Gastrocnemius medialis (tissue), 4 donors: ENCODE data around the gene KIF5B. TPM values are rescaled to one million over a fixed set of nuclear protein-coding genes. Genes with fewer than 3 reads are reported as not detected.
"Not testable (repeated sequence)": the region's sequence is repeated elsewhere in the genome, so short reads cannot be mapped to it uniquely, and the experiment has no call there.

Source experiments
- ATAC-seq, 2 donors: fragments of 150-250 bp; one replicate each; pipeline ENCODE4 v1.9.1; 2016
- DNase-seq, 2 donors: peaks; one replicate each; pipeline ENCODE4 v3.0.0-alpha.2; 2019
- H3K27ac ChIP-seq, 4 donors: fragments of 200-600 bp; sonication (generic); 1 replicate in 1 of 4; 2 replicates in 3 of 4; pipeline ENCODE4 v1.5.1; 2016 to 2018; ENCODE audit warnings: mild to moderate bottlenecking in 2 of 4, moderate library complexity in 1 of 4
- H3K27me3 ChIP-seq, 3 donors: fragments of 200-600 bp; sonication (generic) in 2 of 3; 1 replicate in 1 of 3; 2 replicates in 2 of 3; pipeline versions ENCODE4 v1.5.1 to v1.6.0; 2016 to 2019; ENCODE audit warnings: mild to moderate bottlenecking in 1 of 3, moderate library complexity in 1 of 3
- H3K36me3 ChIP-seq, 2 donors: fragments of 200-600 bp; sonication (generic) in 1 of 2; one replicate each; pipeline ENCODE4 v1.5.1; 2017 to 2018
- H3K4me1 ChIP-seq, 2 donors: fragments of 200-600 bp; sonication (generic) in 1 of 2; one replicate each; pipeline ENCODE4 v1.5.1; 2016 to 2017; ENCODE audit warnings: mild to moderate bottlenecking in 2 of 2
- H3K4me3 ChIP-seq, 4 donors: fragments of 200-600 bp; sonication (generic) in 3 of 4; 1 replicate in 1 of 4; 2 replicates in 3 of 4; pipeline ENCODE4 v1.5.1; 2016 to 2019; ENCODE audit warnings: mild to moderate bottlenecking in 2 of 4
- H3K9me3 ChIP-seq, 3 donors: fragments of 200-600 bp; sonication (generic) in 2 of 3; 1 replicate in 1 of 3; 2 replicates in 2 of 3; pipeline ENCODE4 v1.5.1; 2016 to 2019
- POLR2A ChIP-seq, 2 donors: fragments of 450-650 bp; IDR thresholded peaks; one replicate each; pipeline ENCODE4 v1.6.1; 2017; ENCODE audit warnings: antibody characterized with exemption in 2 of 2, mild to moderate bottlenecking in 2 of 2, moderate library complexity in 2 of 2
- in situ Hi-C, 4 donors: fragments of 200-750 bp; cut with MboI; loops; one replicate each; pipeline versions ENCODE4 v1.15.0 to v1.8.0; 2017; ENCODE audit warnings: low sequenced_read_pairs in 4 of 4
- intact Hi-C: fragments of 100-400 bp; cut with DNase I; formaldehyde crosslinking; loops from one replicate; pipeline ENCODE4 v1.15.1; 2023; ENCODE audit warnings: low total_unique reads
- total RNA-seq, 4 donors: library from RNA; depleted of rRNA; stranded (reverse); fragments of >200 nt; gene quantifications; one replicate each; pipeline versions ENCODE4 v1.1.0 to v1.2.3, GENCODE V29; 2016
- TF ChIP-seq, protein P1 (sequence below), 5 experiments: fragments of 450-650 bp in 3 of 5; fragments of 200-600 bp in 2 of 5; sonication (generic) in 2 of 5; IDR thresholded peaks in 4 of 5; conservative IDR thresholded peaks in 1 of 5; 1 replicate in 4 of 5; 2 replicates in 1 of 5; pipeline ENCODE4 v1.5.1; 2016 to 2019; ENCODE audit warnings: antibody characterized with exemption in 5 of 5, mild to moderate bottlenecking in 3 of 5, moderate library complexity in 3 of 5

KIF5B gene
- total RNA-seq, 4 donors from 2014 or later, result 123 to 151 (median 142) TPM

DNA sequence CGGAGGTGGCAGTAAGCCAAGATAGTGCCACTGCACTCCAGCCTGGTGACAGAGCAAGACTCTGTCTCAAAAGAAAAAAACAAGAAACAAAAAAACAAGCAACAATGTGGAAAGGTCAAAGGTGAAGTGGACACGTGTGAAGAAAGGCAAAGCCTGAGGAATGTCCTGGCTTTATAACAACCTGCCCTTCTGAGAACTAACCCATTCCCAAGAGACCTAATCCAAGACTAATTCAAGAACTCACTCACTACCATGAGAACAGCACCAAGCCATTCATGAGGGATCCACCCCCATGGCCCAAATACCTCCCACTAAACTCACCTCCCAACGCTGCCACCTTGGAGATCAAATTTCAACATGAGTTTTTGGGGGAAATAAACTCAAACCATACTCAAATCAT is 47.5 kb upstream of the KIF5B start:
- no peaks in the 10 kb centered on the region for H3K9me3 ChIP-seq
- DNase-seq (no peak), ATAC-seq (no peak)
- in situ Hi-C loops (no loop called here), intact Hi-C loops (no loop called here)
- TF ChIP-seq, protein P1, sequence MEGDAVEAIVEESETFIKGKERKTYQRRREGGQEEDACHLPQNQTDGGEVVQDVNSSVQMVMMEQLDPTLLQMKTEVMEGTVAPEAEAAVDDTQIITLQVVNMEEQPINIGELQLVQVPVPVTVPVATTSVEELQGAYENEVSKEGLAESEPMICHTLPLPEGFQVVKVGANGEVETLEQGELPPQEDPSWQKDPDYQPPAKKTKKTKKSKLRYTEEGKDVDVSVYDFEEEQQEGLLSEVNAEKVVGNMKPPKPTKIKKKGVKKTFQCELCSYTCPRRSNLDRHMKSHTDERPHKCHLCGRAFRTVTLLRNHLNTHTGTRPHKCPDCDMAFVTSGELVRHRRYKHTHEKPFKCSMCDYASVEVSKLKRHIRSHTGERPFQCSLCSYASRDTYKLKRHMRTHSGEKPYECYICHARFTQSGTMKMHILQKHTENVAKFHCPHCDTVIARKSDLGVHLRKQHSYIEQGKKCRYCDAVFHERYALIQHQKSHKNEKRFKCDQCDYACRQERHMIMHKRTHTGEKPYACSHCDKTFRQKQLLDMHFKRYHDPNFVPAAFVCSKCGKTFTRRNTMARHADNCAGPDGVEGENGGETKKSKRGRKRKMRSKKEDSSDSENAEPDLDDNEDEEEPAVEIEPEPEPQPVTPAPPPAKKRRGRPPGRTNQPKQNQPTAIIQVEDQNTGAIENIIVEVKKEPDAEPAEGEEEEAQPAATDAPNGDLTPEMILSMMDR (IDR thresholded peaks at IDR 0.05 in 4 of 5, conservative IDR thresholded peaks at IDR 0.05 in 1 of 5), result no peak
- TF ChIP-seq POLR2A (IDR thresholded peaks at IDR 0.05), result no peak
- H3K27ac ChIP-seq, result no peak overlapping the region
- H3K4me3 ChIP-seq, result no peak overlapping the region
- H3K36me3 ChIP-seq, result no peaks in the 10 kb centered on the region
- no peaks in the 10 kb centered on the region for H3K4me1 ChIP-seq
- H3K27me3 ChIP-seq, result no peaks in the 10 kb centered on the region

DNA sequence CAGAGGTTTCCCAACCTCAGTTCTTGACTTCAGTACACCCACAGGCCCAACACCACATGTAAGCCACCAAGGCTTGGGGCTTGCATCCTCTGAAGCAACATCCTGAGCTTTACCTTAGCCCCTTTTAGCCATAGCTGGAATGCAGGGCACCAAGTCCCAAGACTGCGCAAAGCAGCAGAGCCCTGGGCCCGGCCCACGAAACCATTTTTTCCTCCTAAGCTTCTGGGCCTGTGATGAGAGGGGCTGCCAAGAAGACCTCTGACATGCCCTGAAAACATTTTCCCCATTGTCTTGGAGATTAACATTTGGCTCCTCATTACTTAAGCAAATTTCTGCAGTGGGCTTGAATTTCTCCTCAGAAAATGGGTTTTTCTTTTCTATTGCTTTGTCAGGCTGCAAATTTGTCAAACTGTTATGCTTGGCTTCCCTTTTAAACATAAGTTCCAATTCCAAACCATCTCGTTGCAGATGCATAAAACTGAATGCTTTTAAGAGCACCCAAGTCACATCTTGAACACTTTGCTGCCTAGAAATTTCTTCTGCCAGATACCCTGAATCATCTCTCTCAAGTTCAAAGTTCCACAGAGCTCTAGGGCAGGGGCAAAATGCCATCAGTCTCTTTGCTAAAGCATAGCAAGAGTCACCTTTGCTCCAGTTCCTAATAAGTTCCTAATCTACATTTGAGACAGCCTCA is 42.5 kb upstream of the KIF5B start:
- H3K36me3 ChIP-seq, ATAC-seq, DNase-seq, H3K27ac ChIP-seq, H3K4me3 ChIP-seq, H3K27me3 ChIP-seq, H3K9me3 ChIP-seq, in situ Hi-C loops, H3K4me1 ChIP-seq, intact Hi-C loops: not testable (repeated sequence)

DNA sequence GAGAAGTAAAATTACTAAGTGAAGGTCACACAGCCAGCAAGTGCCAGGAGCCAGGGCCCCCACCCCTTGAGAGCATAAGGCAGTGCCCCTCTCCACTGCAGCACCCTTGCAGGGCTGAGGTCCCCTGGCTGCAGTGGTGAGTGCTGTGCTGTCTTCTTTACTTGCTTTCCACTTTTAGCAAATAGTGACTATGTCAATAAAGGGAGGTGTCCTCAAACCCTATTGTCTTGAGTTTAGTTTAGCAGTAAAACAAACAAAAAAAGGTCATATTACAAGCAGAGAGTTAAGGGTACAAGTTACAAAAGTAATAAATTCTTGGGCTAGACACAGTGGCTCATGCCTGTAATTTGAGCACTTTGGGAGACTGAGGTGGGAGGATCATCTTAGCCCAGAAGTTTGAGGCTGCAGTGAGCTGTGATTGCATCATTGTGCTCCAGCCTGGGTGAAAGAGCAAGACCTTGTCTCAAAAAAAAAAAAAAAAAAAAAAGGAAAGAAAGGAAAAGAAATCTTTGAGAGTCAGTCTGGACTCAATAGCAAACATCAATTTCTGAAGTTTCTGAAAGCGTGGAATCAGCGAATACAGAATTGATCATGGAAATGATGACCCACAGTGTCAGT is 39.0 kb upstream of the KIF5B start:
- TF ChIP-seq POLR2A (IDR thresholded peaks at IDR 0.05), result no peak
- TF ChIP-seq, protein P1 (IDR thresholded peaks at IDR 0.05 in 4 of 5, conservative IDR thresholded peaks at IDR 0.05 in 1 of 5), result no peak
- Histone ChIP-seq H3K4me3 (no peak overlapping the region), H3K36me3 (no peaks in the 10 kb centered on the region), H3K9me3 (no peaks in the 10 kb centered on the region), H3K27me3 (no peaks in the 10 kb centered on the region), H3K27ac (no peak overlapping the region), H3K4me1 (no peaks in the 10 kb centered on the region)
- ATAC-seq (no peak), DNase-seq (no peak)
- intact Hi-C loops (no loop called here), in situ Hi-C loops (no loop called here)

DNA sequence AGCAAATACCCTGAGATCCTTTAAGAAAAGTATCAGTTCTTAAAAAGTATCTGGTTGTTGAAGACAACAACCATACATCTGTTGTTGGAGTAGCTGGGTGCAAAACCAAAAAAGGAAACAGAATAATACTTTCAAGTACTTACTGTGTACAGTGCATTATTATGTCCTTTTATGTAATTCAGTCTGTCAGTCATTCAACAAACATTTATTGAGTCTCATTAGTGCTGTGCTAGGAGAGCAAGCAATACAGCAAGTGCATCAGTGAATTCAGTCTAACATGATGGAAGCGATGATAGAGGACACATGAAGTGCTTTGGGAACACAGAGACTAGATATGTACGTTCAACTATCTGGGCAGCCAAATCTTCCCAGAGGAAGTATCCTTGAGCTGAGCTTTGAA is 37.4 kb upstream of the KIF5B start:
- H3K4me1 ChIP-seq, result no peaks in the 10 kb centered on the region
- H3K36me3 ChIP-seq, result no peaks in the 10 kb centered on the region
- TF ChIP-seq, protein P1 (IDR thresholded peaks at IDR 0.05 in 4 of 5, conservative IDR thresholded peaks at IDR 0.05 in 1 of 5), result no peak
- no peak for TF ChIP-seq POLR2A (IDR thresholded peaks at IDR 0.05)
- in situ Hi-C loops, result no loop called here
- DNase-seq (no peak), ATAC-seq (no peak)
- intact Hi-C loops, result no loop called here
- H3K27me3 ChIP-seq, result no peaks in the 10 kb centered on the region
- no peak overlapping the region for H3K27ac ChIP-seq
- no peak overlapping the region for H3K4me3 ChIP-seq
- H3K9me3 ChIP-seq, result no peaks in the 10 kb centered on the region

DNA sequence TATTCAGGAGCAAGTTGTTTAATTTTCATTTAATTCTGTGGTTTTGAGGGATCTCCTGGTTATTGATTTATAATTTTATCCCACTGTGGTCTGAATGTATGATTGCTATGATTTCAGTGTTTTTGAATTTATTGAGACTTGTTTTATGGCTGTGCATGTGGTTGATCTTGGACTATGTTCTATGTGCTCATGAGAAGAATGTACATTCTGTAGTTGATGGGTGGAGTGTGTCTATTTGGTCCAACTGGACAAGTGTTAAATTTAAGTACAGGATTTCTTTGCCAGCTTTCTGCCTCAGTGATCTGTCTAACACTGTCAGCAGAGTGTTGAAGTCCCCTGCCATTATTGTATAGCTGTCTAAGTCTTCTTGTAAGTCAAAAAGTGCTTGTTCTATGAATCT is 34.8 kb upstream of the KIF5B start:
- ATAC-seq (no peak), DNase-seq (no peak)
- in situ Hi-C loops (no loop called here), intact Hi-C loops (no loop called here)
- no peak overlapping the region for H3K4me3 ChIP-seq
- H3K36me3 ChIP-seq, result no peaks in the 10 kb centered on the region
- H3K4me1 ChIP-seq, result no peaks in the 10 kb centered on the region
- TF ChIP-seq POLR2A (IDR thresholded peaks at IDR 0.05), result no peak
- TF ChIP-seq, protein P1 (IDR thresholded peaks at IDR 0.05 in 4 of 5, conservative IDR thresholded peaks at IDR 0.05 in 1 of 5), result no peak
- no peak overlapping the region for H3K27ac ChIP-seq
- no peaks in the 10 kb centered on the region for H3K27me3 ChIP-seq
- no peaks in the 10 kb centered on the region for H3K9me3 ChIP-seq
